ENCODE results near the gene DNAH11. TPM values are rescaled to one million over a fixed set of nuclear protein-coding genes. Genes with fewer than 3 reads are reported as not detected.

The DNAH11 gene
- total and polyA plus RNA-seq, 2 of the 4 experiments (the other 2 are of a cell fraction): not detected

- H3K9ac ChIP-seq (ENCODE audit: low read depth, low read length): no peak overlapping the region
- H2BK15ac ChIP-seq (ENCODE audit: low read depth, low read length): no peak overlapping the region
- no peak overlapping the region for H3K56ac ChIP-seq (ENCODE audit: extremely low read depth, insufficient read depth, low read length)
- H2AK9ac ChIP-seq (replicated peaks; ENCODE audit: low read depth, low read length, poor library complexity): no peak overlapping the region
- no TSS peak for BruUV-seq (replicated peaks)
- no peak overlapping the region for H3K4me3 ChIP-seq (ENCODE audit: insufficient read depth, low read depth, low read length)
- no peak overlapping the region for H3K18ac ChIP-seq (ENCODE audit: low read depth, low read length)
- no peak overlapping the region for H2AFZ ChIP-seq (replicated peaks; ENCODE audit: low read length, poor library complexity)
- dilution Hi-C loops (cut with HindIII; ENCODE audit: low sequenced_read_pairs, unreplicated experiment): no loop called here
- H4K5ac ChIP-seq (ENCODE audit: low read depth, low read length): no peak overlapping the region
- no peak for DNase-seq
- no peak overlapping the region for H3K4me2 ChIP-seq (ENCODE audit: low read depth, low read length)
- intact Hi-C loops (cut with micrococcal nuclease): no loop called here
- no peak for ATAC-seq (ENCODE audit: low read depth)
- no peak overlapping the region for H2BK120ac ChIP-seq (ENCODE audit: low read depth, low read length)
- peaks cover 6% of the 10 kb centered on the region; the same call in 1 of the 2 replicates for H3K9me3 ChIP-seq (ENCODE audit: control insufficient read depth, insufficient read depth, low read length)
- no peak overlapping the region for H2AK5ac ChIP-seq (ENCODE audit: low read depth, low read length)
- CTCF ChIA-PET: no interaction called here
- no peak for TF ChIP-seq RAD21 (IDR thresholded peaks at IDR 0.05; ENCODE audit: low read length)
- no peak for TF ChIP-seq CHD1 (IDR thresholded peaks at IDR 0.05; ENCODE audit: low read depth, low read length)
- no peak for TF ChIP-seq MAZ (IDR thresholded peaks at IDR 0.05; ENCODE audit: borderline replicate concordance, low read depth, low read length)
- TF ChIP-seq NFE2L2 (IDR thresholded peaks at IDR 0.05; ENCODE audit: low read depth, low read length): no peak
- no peak for TF ChIP-seq FOS (IDR thresholded peaks at IDR 0.05; ENCODE audit: low read depth, low read length)
- no peak for TF ChIP-seq SMC3 (IDR thresholded peaks at IDR 0.05; ENCODE audit: low read depth, low read length)
- TF ChIP-seq BHLHE40 (IDR thresholded peaks at IDR 0.05; ENCODE audit: low read depth, low read length): no peak
- no peak for TF ChIP-seq MXI1 (IDR thresholded peaks at IDR 0.05; ENCODE audit: borderline replicate concordance, low read depth, low read length)
- no peak for TF ChIP-seq MAFK (IDR thresholded peaks at IDR 0.05; ENCODE audit: low read depth, low read length)
- TF ChIP-seq, protein P1, sequence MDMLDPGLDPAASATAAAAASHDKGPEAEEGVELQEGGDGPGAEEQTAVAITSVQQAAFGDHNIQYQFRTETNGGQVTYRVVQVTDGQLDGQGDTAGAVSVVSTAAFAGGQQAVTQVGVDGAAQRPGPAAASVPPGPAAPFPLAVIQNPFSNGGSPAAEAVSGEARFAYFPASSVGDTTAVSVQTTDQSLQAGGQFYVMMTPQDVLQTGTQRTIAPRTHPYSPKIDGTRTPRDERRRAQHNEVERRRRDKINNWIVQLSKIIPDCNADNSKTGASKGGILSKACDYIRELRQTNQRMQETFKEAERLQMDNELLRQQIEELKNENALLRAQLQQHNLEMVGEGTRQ (IDR thresholded peaks at IDR 0.05; ENCODE audit: low read depth, low read length): no peak
- TF ChIP-seq RCOR1 (IDR thresholded peaks at IDR 0.05; ENCODE audit: insufficient replicate concordance, low read length): no peak
- TF ChIP-seq, protein P2, sequence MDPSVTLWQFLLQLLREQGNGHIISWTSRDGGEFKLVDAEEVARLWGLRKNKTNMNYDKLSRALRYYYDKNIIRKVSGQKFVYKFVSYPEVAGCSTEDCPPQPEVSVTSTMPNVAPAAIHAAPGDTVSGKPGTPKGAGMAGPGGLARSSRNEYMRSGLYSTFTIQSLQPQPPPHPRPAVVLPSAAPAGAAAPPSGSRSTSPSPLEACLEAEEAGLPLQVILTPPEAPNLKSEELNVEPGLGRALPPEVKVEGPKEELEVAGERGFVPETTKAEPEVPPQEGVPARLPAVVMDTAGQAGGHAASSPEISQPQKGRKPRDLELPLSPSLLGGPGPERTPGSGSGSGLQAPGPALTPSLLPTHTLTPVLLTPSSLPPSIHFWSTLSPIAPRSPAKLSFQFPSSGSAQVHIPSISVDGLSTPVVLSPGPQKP (IDR thresholded peaks at IDR 0.05; ENCODE audit: borderline replicate concordance, low read depth, low read length): no peak
- no peak for TF ChIP-seq POLR2A (IDR thresholded peaks at IDR 0.05; ENCODE audit: low read depth, low read length)
- no peak for TF ChIP-seq RFX5 (IDR thresholded peaks at IDR 0.05; ENCODE audit: low read depth, low read length)
- no peak for TF ChIP-seq CTCF (conservative IDR thresholded peaks at IDR 0.05; ENCODE audit: low read depth, low read length)
- TF ChIP-seq CEBPB (IDR thresholded peaks at IDR 0.05; ENCODE audit: low read depth, low read length): no peak
- H3K4ac ChIP-seq (ENCODE audit: low read depth, low read length): no peak overlapping the region
- POLR2A ChIA-PET (ENCODE audit: unreplicated experiment): no interaction called here
- H3K36me3 ChIP-seq (ENCODE audit: control insufficient read depth, insufficient read depth, low read length): no peaks in the 10 kb centered on the region
- H3K23ac ChIP-seq (ENCODE audit: low read depth, low read length): no peak overlapping the region
- no CpG with 5 or more reads among the region's 3 CpGs for WGBS, 2 experiments (ENCODE audit: extremely low coverage in 2 of 2, insufficient read length in 1 of 2)
- no peaks in the 10 kb centered on the region for H3K9me1 ChIP-seq (ENCODE audit: insufficient read depth, low read length)
- no peak overlapping the region for H2BK5ac ChIP-seq (ENCODE audit: low read depth, low read length, poor library complexity, severe bottlenecking)
- H4K8ac ChIP-seq (ENCODE audit: low read depth in 2 of 2, low read length in 2 of 2): no peak overlapping the region
- no peak overlapping the region for H2BK20ac ChIP-seq (ENCODE audit: low read depth, low read length)
- H3K14ac ChIP-seq (replicated peaks; ENCODE audit: low read depth, low read length): no peak overlapping the region
- no peaks in the 10 kb centered on the region for H3K27me3 ChIP-seq (ENCODE audit: control insufficient read depth, insufficient read depth, low read length)
- H3K27ac ChIP-seq (ENCODE audit: insufficient read depth, low read length): no peak overlapping the region
- no peak overlapping the region for H4K91ac ChIP-seq (ENCODE audit: insufficient read depth, low read depth, low read length)
- no peaks in the 10 kb centered on the region for H3K79me1 ChIP-seq (ENCODE audit: low read depth in 1 of 2, low read length in 2 of 2)
- in situ Hi-C loops (cut with MboI; ENCODE audit: low sequenced_read_pairs): no loop called here
- H3K4me1 ChIP-seq (ENCODE audit: control insufficient read depth, insufficient read depth, low read length): no peaks in the 10 kb centered on the region
- H4K20me1 ChIP-seq (ENCODE audit: insufficient read depth, low read length): no peaks in the 10 kb centered on the region
Measured at GRCh38 chr7:21706131-21706530, 163.3 kb downstream of the DNAH11 start.

Data from IMR-90 (cell line).